Suppressor macrophage (primary cell): Measurements from ENCODE around the gene CD99L2.
"Not testable (repeated sequence)": the region's sequence is repeated elsewhere in the genome, so short reads cannot be mapped to it uniquely, and the experiment has no call there.

ENCODE experiments used
- DNase-seq, 4 experiments: peaks; one replicate each; pipeline ENCODE4 v3.0.0-alpha.2; 2020 to 2022

Gene CD99L2

GRCh38 chrX:150849996-150850720 lies 48.3 kb downstream of the CD99L2 start:
- DNase-seq, result peak in 3 of 4 experiments; percentile 13 to 62 (median 31)

- no peak for DNase-seq
These were observed 49.0 kb downstream of the CD99L2 start for GRCh38 chrX:150849486-150849885.

- peak; percentile 26 to 69 (median 53) for DNase-seq
These were observed 49.5 kb downstream of the CD99L2 start for GRCh38 chrX:150848914-150849365.

GRCh38 chrX:150847088-150847487 lies 51.4 kb downstream of the CD99L2 start:
- DNase-seq, result peak in 2 of 4 experiments; percentile 10 to 13

- no peak for DNase-seq
These were observed 52.3 kb downstream of the CD99L2 start for GRCh38 chrX:150846130-150846529.

- DNase-seq, result peak in 2 of 4 experiments; percentile 7 to 11
These were observed 53.4 kb downstream of the CD99L2 start for GRCh38 chrX:150845091-150845490.

GRCh38 chrX:150844016-150844415 lies 54.5 kb downstream of the CD99L2 start:
- no peak for DNase-seq

GRCh38 chrX:150842198-150842685 lies 56.2 kb downstream of the CD99L2 start:
- peak in 2 of 4 experiments; percentile 7 to 22 for DNase-seq

- peak; percentile 48 to 74 (median 62) for DNase-seq
These were observed 56.8 kb downstream of the CD99L2 start for GRCh38 chrX:150841456-150842197.

GRCh38 chrX:150837845-150838244 lies 60.6 kb downstream of the CD99L2 start:
- no peak for DNase-seq

- DNase-seq, result no peak
These were observed 63.8 kb downstream of the CD99L2 start for GRCh38 chrX:150834695-150835094.

- DNase-seq, result no peak
These were observed 64.9 kb downstream of the CD99L2 start for GRCh38 chrX:150833454-150834056.

GRCh38 chrX:150831863-150832262 lies 66.6 kb downstream of the CD99L2 start:
- DNase-seq, result no peak

GRCh38 chrX:150828785-150829184 lies 69.7 kb downstream of the CD99L2 start:
- no peak for DNase-seq

- not testable (repeated sequence) for DNase-seq
These were observed 74.1 kb downstream of the CD99L2 start for GRCh38 chrX:150824352-150824751.

GRCh38 chrX:150823826-150824225 lies 74.6 kb downstream of the CD99L2 start:
- DNase-seq, result not testable (repeated sequence)

GRCh38 chrX:150821971-150822370 lies 76.5 kb downstream of the CD99L2 start:
- no peak for DNase-seq

- DNase-seq, result no peak
These were observed 84.5 kb downstream of the CD99L2 start for GRCh38 chrX:150813922-150814321.

- no peak for DNase-seq
These were observed 91.6 kb downstream of the CD99L2 start for GRCh38 chrX:150806827-150807226.

- DNase-seq, result no peak
These were observed 92.7 kb downstream of the CD99L2 start for GRCh38 chrX:150805736-150806135.

- no peak for DNase-seq
These were observed 105.4 kb downstream of the CD99L2 start for GRCh38 chrX:150792949-150793527.

GRCh38 chrX:150790021-150790420 lies 108.4 kb downstream of the CD99L2 start:
- no peak for DNase-seq

GRCh38 chrX:150781677-150782076 lies 116.8 kb downstream of the CD99L2 start:
- no peak for DNase-seq
